Measurements from ENCODE around the gene TECPR2.
"Not testable (repeated sequence)": the region's sequence is repeated elsewhere in the genome, so short reads cannot be mapped to it uniquely, and the experiment has no call there.

TECPR2 gene

DNA sequence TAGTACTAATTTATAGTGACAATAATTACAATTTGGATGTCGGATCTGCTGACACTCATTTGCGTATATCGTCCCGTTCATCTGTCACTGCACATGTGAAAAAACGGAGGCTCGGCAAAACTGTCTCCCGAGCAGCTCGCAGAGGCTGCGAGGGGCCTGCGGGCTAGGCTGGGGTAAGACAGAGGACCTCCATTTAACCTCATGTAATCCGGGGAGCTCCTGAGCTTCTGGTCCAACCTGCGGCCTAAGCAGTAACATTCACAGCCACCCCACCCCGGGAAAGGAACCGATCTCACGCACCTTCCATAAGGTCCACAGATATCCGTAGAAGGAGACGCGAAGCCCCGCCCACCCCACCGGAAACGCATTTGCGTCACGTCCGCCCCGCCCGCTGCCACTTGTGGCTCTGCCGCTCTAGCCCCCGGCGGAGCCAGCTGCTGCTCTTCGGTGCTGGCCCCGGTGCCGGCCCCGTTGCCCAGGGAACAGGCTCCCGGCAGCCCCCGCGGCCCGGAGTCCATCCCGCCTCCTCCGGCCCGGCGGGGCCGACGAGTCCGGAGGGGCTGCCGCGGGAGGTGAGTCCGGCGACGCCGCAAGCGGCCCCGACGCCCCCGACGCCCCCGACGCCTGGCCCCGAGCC lies at the start of gene TECPR2, which contains the start of gene CINP:
TSS of gene TECPR2 (plus strand) at position 397 of the 637 bp plus-strand sequence. CDS start 13,781 bp downstream, outside the sequence.
TSS of gene CINP (minus strand) at position 346 of the 637 bp plus-strand sequence. CDS start at position 307, 39 bp downstream.
- peak; percentile 98 for DNase-seq (ENCODE audit: low spot score)

DNA sequence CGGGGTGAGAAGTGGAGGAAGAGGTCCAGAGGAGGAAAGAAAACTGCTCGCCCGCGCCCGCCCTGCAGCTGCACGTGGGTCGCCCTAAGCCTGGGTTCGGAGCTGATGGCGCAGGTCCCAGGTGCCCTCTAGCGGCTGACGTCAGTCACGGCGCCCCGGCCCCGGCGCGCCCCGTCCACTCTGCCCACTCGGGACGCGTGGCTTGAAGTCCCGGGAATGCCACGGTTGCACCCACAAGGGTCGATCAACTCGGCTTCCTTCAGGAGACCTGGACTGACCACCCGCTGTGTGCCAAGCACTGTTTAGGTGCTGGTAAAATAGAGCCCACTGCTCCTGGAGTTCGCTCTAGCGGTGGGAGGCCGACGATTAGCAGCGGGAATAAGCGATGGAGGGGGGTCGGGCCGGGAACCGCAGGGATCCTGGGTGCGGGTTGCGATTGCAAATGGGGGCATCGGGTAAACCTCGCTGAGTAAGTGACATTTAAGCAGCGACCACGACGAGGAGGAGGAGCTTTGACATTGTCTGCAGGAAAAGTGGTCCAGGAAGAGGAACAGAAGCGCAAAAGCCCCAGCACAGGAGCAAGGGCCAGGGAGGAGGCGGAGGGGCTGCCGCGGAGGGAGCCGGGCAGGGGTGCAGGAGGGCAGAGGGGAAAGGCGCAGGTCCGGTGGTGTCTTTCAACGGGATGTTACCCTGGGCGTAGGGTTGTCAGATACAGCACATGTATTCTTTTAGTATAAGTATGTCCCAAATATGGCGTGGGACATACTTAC lies 48.3 kb upstream of the TECPR2 start:
- DNase-seq (ENCODE audit: low spot score): peak; percentile 84

- DNase-seq (ENCODE audit: low spot score): no peak
These were observed 47.6 kb upstream of the TECPR2 start for GRCh38 chr14:102315121-102315520.

- DNase-seq (ENCODE audit: low spot score): no peak
These were observed 46.4 kb upstream of the TECPR2 start for GRCh38 chr14:102316338-102316742.

- DNase-seq (ENCODE audit: low spot score): peak; percentile 93
These were observed 45.8 kb upstream of the TECPR2 start for GRCh38 chr14:102316743-102317563.

- DNase-seq (ENCODE audit: low spot score): no peak
These were observed 45.0 kb upstream of the TECPR2 start for GRCh38 chr14:102317564-102318248.

DNA sequence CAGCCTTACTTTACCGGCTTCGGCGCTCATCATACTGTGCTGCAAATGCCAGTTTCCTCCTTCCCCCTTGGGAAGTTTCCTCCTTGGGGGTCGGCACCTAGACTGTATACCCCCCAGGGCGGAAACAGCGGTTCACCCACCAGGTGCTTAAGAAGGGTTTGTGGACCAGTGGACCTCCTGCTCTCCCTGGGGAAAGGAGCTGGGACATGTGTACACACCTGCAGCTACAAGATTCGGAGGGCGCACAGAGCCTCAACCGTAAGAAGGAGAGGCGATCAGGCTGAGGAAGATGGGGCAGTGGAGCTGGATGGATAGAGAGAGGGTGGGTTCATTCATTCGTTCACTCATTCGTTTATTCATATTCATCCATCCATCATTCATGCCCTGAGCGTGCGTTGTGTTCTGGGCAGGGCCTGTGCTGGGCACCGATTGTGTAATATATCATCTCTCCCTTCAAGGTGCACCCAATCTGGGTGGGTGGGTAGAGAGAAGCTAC lies 43.9 kb upstream of the TECPR2 start:
- DNase-seq (ENCODE audit: low spot score): no peak

DNA sequence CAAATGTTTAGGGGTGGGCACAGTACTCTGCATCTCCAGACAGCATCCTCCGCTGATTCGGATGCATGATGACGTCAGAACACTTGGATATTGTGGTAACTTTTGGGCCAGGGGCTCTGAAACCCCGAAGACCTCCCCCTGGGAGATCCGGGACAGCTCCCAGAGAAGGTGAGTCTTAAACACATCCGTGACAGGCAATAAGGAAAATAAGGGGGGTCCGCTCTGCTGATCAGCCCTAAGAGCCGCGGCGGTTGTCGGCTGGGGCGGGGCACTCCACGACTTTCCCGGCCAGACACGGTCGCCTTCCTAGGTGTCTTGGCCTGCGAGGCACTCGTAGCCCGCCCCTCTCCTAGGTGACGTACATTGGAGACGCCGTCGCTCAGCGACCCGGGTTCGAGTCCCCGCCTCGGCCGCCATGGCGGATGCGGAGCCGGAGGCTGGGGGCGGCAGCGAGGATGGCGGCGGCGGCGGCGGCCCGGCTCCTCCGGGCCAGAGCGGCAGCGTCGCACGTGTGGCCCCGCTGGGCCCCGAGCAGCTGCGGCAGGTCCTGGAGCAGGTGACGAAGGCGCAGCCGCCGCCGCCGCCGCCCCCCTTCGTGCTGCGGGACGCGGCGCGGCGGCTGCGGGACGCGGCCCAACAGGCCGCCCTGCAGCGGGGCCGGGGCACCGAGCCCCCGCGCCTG lies 43.2 kb upstream of the TECPR2 start, which contains the start of gene ZNF839:
TSS of gene ZNF839 (plus strand) at position 396 of the 682 bp plus-strand sequence. CDS start at position 416, 20 bp downstream.
- peak; percentile 92 for DNase-seq (ENCODE audit: low spot score)

DNA sequence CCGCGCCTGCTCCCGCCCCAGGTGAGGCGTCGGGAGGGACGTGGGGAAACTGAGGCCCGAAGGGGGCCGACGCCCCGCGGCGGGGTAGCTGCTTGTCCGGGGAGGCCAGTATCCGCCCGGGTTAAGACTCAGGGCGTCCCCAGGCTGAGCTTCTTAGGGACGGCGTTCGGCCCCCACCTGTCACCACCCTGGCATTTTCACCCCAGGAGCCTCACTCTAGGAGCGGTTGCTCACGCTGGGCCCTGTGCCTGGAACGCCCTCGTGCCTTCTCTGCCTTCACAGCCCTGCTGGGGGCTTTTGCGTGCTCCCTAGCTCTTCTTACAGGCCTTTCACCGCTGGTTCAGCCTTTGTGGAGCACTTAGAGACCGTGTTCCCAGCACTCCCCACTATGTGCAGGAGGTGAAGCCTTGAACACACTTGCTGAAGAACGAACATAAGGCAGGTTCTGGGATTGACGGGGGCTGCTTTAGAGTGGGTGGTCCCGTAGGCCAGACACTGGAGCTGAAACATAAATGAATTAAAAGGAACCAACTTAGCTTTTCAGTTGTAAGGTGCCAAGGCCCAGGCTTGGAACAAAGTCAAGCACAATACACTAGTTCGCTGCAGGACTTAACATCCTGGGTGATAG lies 42.6 kb upstream of the TECPR2 start:
- DNase-seq (ENCODE audit: low spot score): peak; percentile 43

- no peak for DNase-seq (ENCODE audit: low spot score)
These were observed 41.9 kb upstream of the TECPR2 start for GRCh38 chr14:102320671-102321455.

DNA sequence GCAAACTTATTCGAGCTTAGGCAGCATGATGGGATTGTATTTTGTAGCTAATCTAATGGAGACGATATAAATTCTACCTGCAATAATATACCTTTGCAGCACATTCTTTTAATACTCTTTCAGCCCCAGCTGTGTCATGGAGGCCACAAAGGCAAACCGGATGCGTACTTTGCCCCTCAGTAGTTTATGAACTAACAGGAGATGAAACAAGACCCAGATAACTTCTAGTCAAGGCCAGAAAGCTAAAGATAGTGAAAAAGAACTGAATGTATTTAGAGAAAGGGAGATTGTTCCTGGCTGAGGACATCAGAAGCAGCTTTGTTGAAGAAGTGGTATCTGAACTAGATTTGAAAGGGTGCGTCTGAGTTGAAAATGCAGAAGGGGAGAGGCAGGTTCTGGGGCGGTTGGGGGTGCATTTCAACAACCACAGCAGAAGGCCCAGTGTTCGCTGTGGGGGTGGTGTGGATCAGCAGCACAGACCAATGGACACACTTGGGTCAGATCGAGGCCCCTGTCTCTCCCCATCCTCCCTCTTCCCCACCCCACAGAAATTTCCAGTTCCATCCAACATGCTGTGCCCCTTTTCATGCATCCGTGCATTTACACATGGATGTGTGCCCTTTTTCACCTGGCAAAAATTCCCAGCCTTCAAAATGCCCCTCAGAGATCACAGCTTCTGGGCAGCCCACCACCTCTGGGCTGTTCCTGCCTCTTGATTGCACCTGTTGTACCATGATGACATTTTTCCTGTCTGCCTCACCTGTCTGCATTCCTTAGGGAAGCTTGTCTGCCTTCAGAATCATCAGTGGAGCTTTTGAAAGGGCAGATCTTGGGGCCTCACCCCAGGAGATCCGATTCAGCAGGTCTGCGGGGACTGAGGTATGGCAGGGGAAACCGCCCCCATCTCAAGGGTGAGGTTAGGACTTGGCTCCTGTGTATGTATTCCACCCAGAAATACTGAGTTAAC lies 41.0 kb upstream of the TECPR2 start:
- no peak for DNase-seq (ENCODE audit: low spot score)

- DNase-seq (ENCODE audit: low spot score): peak; percentile 72
These were observed 39.6 kb upstream of the TECPR2 start for GRCh38 chr14:102323102-102323501.

DNA sequence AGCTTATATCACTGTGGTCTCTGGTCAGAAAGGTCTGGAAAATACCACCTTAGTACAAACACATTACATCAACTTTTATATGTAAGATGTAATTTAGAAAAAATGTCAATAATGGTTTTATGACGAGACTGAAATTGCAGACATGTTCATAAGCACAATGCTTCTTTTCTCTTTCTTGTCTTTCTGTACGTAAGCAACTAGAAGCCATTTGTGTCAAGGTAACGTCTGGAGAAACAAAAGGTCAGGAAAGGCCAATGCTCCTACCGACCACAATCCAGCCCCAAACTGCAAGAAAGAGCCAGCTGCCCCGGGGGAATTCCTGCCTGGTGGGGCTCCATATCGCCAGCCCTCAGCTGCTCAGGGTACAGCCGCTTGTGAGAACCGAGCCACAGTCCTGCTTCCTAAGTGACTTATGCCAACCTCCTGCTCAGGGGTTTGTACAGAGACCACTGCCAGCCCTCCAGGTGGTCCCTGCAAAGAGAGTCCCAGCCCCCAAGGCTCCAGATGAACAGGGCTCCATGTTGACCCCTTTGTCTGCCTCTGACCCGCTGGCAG lies 36.9 kb upstream of the TECPR2 start:
- DNase-seq (ENCODE audit: low spot score): no peak

- DNase-seq (ENCODE audit: low spot score): no peak
These were observed 36.2 kb upstream of the TECPR2 start for GRCh38 chr14:102326583-102326982.

GRCh38 chr14:102329381-102329780 lies 33.4 kb upstream of the TECPR2 start:
- not testable (repeated sequence) for DNase-seq (ENCODE audit: low spot score)

DNA sequence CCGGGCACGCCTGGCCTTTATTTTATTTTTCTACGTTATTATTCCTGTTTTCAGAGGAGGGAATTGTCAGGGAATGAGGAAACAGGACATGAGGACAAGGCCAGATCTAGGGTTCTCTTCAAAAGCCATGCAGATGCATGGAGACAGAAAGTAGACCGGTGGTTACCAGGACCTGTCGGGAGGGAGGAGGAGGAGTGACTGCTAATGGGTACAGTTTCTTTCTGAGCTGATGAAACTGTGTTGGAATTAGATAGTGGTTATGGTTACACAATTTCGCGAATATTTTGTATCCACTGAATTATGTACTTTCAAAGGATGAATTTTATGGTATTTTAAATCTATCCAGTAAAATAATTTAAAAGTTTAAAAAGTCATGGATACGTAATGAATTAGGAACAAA lies 31.9 kb upstream of the TECPR2 start:
- no peak for DNase-seq (ENCODE audit: low spot score)

- DNase-seq (ENCODE audit: low spot score): no peak
These were observed 29.4 kb upstream of the TECPR2 start for GRCh38 chr14:102333390-102333789.
